ENCODE results near the gene DAPK2. TPM values are rescaled to one million over a fixed set of nuclear protein-coding genes. Genes with fewer than 3 reads are reported as not detected.

The DAPK2 gene
- total RNA-seq, 4 donors from 2014 or later, result 47.4 to 105 (median 78.7) TPM

GRCh38 chr15:64052925-64053491 is 6.7 kb upstream of the DAPK2 start:
- Histone ChIP-seq H3K4me3 (replicated peaks in 1 of 3) (no peak overlapping the region), H3K9me3 (no peaks in the 10 kb centered on the region), H3K27ac (no peak overlapping the region), H3K36me3 (no peaks in the 10 kb centered on the region), H3K4me1 (no peaks in the 10 kb centered on the region), H3K27me3 (no peaks in the 10 kb centered on the region)
- no peak for DNase-seq
- intact Hi-C loops (cut with DNase I), result loop anchor here (5.0 kb wide), 1 partner anchor 301 kb away; no protein-coding TSS in a partner anchor
- 94 to 96% methylated on average over 5 of the region's 5 CpGs for WGBS, 2 donors
- TF ChIP-seq POLR2A (IDR thresholded peaks at IDR 0.05) (no peak), CTCF (IDR thresholded peaks at IDR 0.05) (no peak)

GRCh38 chr15:64051407-64052259 is 5.3 kb upstream of the DAPK2 start:
- 97 to 98% methylated on average over 4 to 5 of the region's 6 CpGs for WGBS, 2 donors
- H3K4me3 ChIP-seq (replicated peaks in 1 of 3), result no peak overlapping the region
- no peaks in the 10 kb centered on the region for H3K27me3 ChIP-seq
- H3K4me1 ChIP-seq, result peaks cover 5 to 6% of the 10 kb centered on the region in 2 donors
- no peaks in the 10 kb centered on the region for H3K36me3 ChIP-seq
- H3K9me3 ChIP-seq, result no peaks in the 10 kb centered on the region
- no peak overlapping the region for H3K27ac ChIP-seq
- TF ChIP-seq POLR2A (IDR thresholded peaks at IDR 0.05) (no peak), CTCF (IDR thresholded peaks at IDR 0.05) (no peak)
- no peak for DNase-seq
- intact Hi-C loops (cut with DNase I), result loop anchor here (5.0 kb wide), 1 partner anchor 299 kb away; no protein-coding TSS in a partner anchor

- H3K9me3 ChIP-seq, result no peaks in the 10 kb centered on the region
- H3K4me3 ChIP-seq (replicated peaks in 1 of 3), result no peak overlapping the region
- DNase-seq, result no peak
- no peak overlapping the region for H3K27ac ChIP-seq
- no peaks in the 10 kb centered on the region for H3K27me3 ChIP-seq
- no peak for TF ChIP-seq CTCF (IDR thresholded peaks at IDR 0.05)
- TF ChIP-seq POLR2A (IDR thresholded peaks at IDR 0.05), result no peak
- no peaks in the 10 kb centered on the region for H3K36me3 ChIP-seq
- WGBS, 2 donors, result 95 to 98% methylated on average over 2 of the region's 2 CpGs
- H3K4me1 ChIP-seq, result peaks cover 6 to 8% of the 10 kb centered on the region in 2 donors
- intact Hi-C loops (cut with DNase I), result loop anchor here (5.0 kb wide), 1 partner anchor 299 kb away; no protein-coding TSS in a partner anchor
These were observed 4.8 kb upstream of the DAPK2 start for GRCh38 chr15:64051093-64051402.

- WGBS, 2 donors, result 66 to 67% methylated on average over 7 to 8 of the region's 8 CpGs
- DNase-seq, result peak in 1 of 2 donors; percentile 16
These were observed 4.2 kb upstream of the DAPK2 start for GRCh38 chr15:64050281-64051092.

More at GRCh38 chr15:64050281-64051092, 4.2 kb upstream of the DAPK2 start:
- H3K4me3 ChIP-seq (replicated peaks in 1 of 3), result no peak overlapping the region
- no peaks in the 10 kb centered on the region for H3K9me3 ChIP-seq
- H3K4me1 ChIP-seq, result peaks cover 9 to 10% of the 10 kb centered on the region in 2 donors
- intact Hi-C loops (cut with DNase I), result loop anchor here (5.0 kb wide), 1 partner anchor 298 kb away; no protein-coding TSS in a partner anchor
- H3K27ac ChIP-seq, result no peak overlapping the region
- H3K36me3 ChIP-seq, result no peaks in the 10 kb centered on the region
- H3K27me3 ChIP-seq, result no peaks in the 10 kb centered on the region
- TF ChIP-seq POLR2A (IDR thresholded peaks at IDR 0.05), result no peak
- no peak for TF ChIP-seq CTCF (IDR thresholded peaks at IDR 0.05)
